ENCODE results near the gene ZIC1. TPM values are rescaled to one million over a fixed set of nuclear protein-coding genes. Genes with fewer than 3 reads are reported as not detected.

ZIC1 gene
- total RNA-seq: not detected in 2 replicates
- 0.51 TPM for total RNA-seq (2013)
- not detected in 2 replicates for polyA plus RNA-seq
- not detected in 2 replicates for polyA minus RNA-seq

- H3K4me1 Mint-ChIP-seq: peaks cover 16% of the 10 kb centered on the region
- no peak within 1 kb of the TSS for H3K4me3 Mint-ChIP-seq
- Histone ChIP-seq H4K20me1 (ENCODE audit: control insufficient read depth, insufficient read depth, low read length, poor library complexity, severe bottlenecking) (no peaks in the 10 kb centered on the region), H3K4me2 (replicated peaks; ENCODE audit: low read depth, low read length, poor library complexity, severe bottlenecking) (peak within 1 kb of the TSS; percentile 50), H3K9me3 (ENCODE audit: control extremely low read depth in 1 of 3, control insufficient read depth in 2 of 3, insufficient read depth in 1 of 3, low read length in 2 of 3) (peaks cover 0 to 76% (median 3%) of the 10 kb centered on the region in 3 donors), H3K4me3 (ENCODE audit: control extremely low read depth in 1 of 5, extremely low read depth in 1 of 5, insufficient read depth in 1 of 5, low read depth in 2 of 5, low read length in 4 of 5) (no peak within 1 kb of the TSS), H3K36me3 (replicated peaks in 1 of 2; ENCODE audit: control extremely low read depth in 1 of 2, control insufficient read depth in 1 of 2, extremely low read depth in 1 of 2, insufficient read depth in 2 of 2, low read length in 1 of 2) (no peaks in the 10 kb centered on the region), H3K79me2 (ENCODE audit: control insufficient read depth, insufficient read depth, low read length) (no peaks in the 10 kb centered on the region), H3K9ac (ENCODE audit: low read length) (no peak within 1 kb of the TSS), H3K27me3 (replicated peaks in 1 of 4; ENCODE audit: control extremely low read depth in 1 of 4, control insufficient read depth in 3 of 4, insufficient read depth in 4 of 4, low read length in 3 of 4) (peaks cover 0 to 96% (median 62%) of the 10 kb centered on the region in 4 experiments), H2AFZ (ENCODE audit: insufficient read depth, low read depth, low read length, poor library complexity, severe bottlenecking) (no peak within 1 kb of the TSS), H3K4me1 (ENCODE audit: control insufficient read depth in 2 of 2, insufficient read depth in 2 of 2, low read length in 2 of 2) (peaks cover 24 to 28% of the 10 kb centered on the region in 2 donors), H3K27ac (ENCODE audit: low read length in 2 of 2) (no peak within 1 kb of the TSS)
- CTCF ChIA-PET: no interaction called here
- H3K27me3 Mint-ChIP-seq: peaks cover 61% of the 10 kb centered on the region
- 17% methylated on average over 55 of the region's 80 CpGs for WGBS (ENCODE audit: insufficient coverage)
- intact Hi-C loops (cut with micrococcal nuclease): no loop called here
- no peak within 1 kb of the TSS for H3K27ac Mint-ChIP-seq
- no peak for ATAC-seq (ENCODE audit: low read depth)
- TF ChIP-seq CTCF (IDR thresholded peaks at IDR 0.05) (no peak), EZH2 (IDR thresholded peaks at IDR 0.05; ENCODE audit: borderline replicate concordance, insufficient read depth, low read depth, low read length, poor library complexity, severe bottlenecking) (no peak)
- DNase-seq: no peak
- peaks cover 3% of the 10 kb centered on the region for H3K9me3 Mint-ChIP-seq (ENCODE audit: insufficient read depth)
- POLR2A ChIA-PET: no interaction called here
Observed at GRCh38 chr3:147409143-147410115, at the start of gene ZIC1. Gene ZIC1, plus strand, starts transcription at chr3:147409365. Its CDS starts 748 bp downstream, at chr3:147410113.

GRCh38 chr3:147360051-147360439 is 49.1 kb upstream of the ZIC1 start:
- TF ChIP-seq EZH2 (IDR thresholded peaks at IDR 0.05; ENCODE audit: borderline replicate concordance, insufficient read depth, low read depth, low read length, poor library complexity, severe bottlenecking) (no peak), CTCF (IDR thresholded peaks at IDR 0.05) (no peak)
- no peaks in the 10 kb centered on the region for H3K4me1 Mint-ChIP-seq
- H3K9me3 ChIP-seq (ENCODE audit: control extremely low read depth in 1 of 3, control insufficient read depth in 2 of 3, insufficient read depth in 1 of 3, low read length in 2 of 3): peaks cover 0 to 25% (median 0%) of the 10 kb centered on the region in 3 donors
- POLR2A ChIA-PET: no interaction called here
- DNase-seq (no peak), ATAC-seq (ENCODE audit: low read depth) (no peak)
- peaks cover 0 to 61% (median 29%) of the 10 kb centered on the region in 4 experiments for H3K27me3 ChIP-seq (replicated peaks in 1 of 4; ENCODE audit: control extremely low read depth in 1 of 4, control insufficient read depth in 3 of 4, insufficient read depth in 4 of 4, low read length in 3 of 4)
- H3K9ac ChIP-seq (ENCODE audit: low read length): no peak overlapping the region
- H3K4me3 Mint-ChIP-seq: no peak overlapping the region
- peaks cover 66% of the 10 kb centered on the region for H3K27me3 Mint-ChIP-seq
- no peaks in the 10 kb centered on the region for H3K4me1 ChIP-seq (ENCODE audit: control insufficient read depth in 2 of 2, insufficient read depth in 2 of 2, low read length in 2 of 2)
- H3K27ac ChIP-seq (ENCODE audit: low read length in 2 of 2): no peak overlapping the region
- H2AFZ ChIP-seq (ENCODE audit: insufficient read depth, low read depth, low read length, poor library complexity, severe bottlenecking): no peak overlapping the region
- H3K36me3 ChIP-seq (replicated peaks in 1 of 2; ENCODE audit: control extremely low read depth in 1 of 2, control insufficient read depth in 1 of 2, extremely low read depth in 1 of 2, insufficient read depth in 2 of 2, low read length in 1 of 2): no peaks in the 10 kb centered on the region
- no peak overlapping the region for H3K4me3 ChIP-seq (ENCODE audit: control extremely low read depth in 1 of 5, extremely low read depth in 1 of 5, insufficient read depth in 1 of 5, low read depth in 2 of 5, low read length in 4 of 5)
- WGBS (ENCODE audit: insufficient coverage): 12% methylated on average over 3 of the region's 5 CpGs
- CTCF ChIA-PET: no interaction called here
- H3K4me2 ChIP-seq (replicated peaks; ENCODE audit: low read depth, low read length, poor library complexity, severe bottlenecking): no peak overlapping the region
- intact Hi-C loops (cut with micrococcal nuclease): no loop called here
- H3K27ac Mint-ChIP-seq: no peak overlapping the region
- H3K79me2 ChIP-seq (ENCODE audit: control insufficient read depth, insufficient read depth, low read length): no peaks in the 10 kb centered on the region
- H4K20me1 ChIP-seq (ENCODE audit: control insufficient read depth, insufficient read depth, low read length, poor library complexity, severe bottlenecking): no peaks in the 10 kb centered on the region
- H3K9me3 Mint-ChIP-seq (ENCODE audit: insufficient read depth): no peaks in the 10 kb centered on the region

Data from B cell (primary cell).